ENCODE measurements around the gene ZNF385D. TPM values are rescaled to one million over a fixed set of nuclear protein-coding genes. Genes with fewer than 3 reads are reported as not detected.

The ZNF385D gene
- total and polyA plus RNA-seq, 2 of the 13 experiments (the other 11 are each of a cell fraction or from before 2014, with no cell fraction given) = not detected

DNA sequence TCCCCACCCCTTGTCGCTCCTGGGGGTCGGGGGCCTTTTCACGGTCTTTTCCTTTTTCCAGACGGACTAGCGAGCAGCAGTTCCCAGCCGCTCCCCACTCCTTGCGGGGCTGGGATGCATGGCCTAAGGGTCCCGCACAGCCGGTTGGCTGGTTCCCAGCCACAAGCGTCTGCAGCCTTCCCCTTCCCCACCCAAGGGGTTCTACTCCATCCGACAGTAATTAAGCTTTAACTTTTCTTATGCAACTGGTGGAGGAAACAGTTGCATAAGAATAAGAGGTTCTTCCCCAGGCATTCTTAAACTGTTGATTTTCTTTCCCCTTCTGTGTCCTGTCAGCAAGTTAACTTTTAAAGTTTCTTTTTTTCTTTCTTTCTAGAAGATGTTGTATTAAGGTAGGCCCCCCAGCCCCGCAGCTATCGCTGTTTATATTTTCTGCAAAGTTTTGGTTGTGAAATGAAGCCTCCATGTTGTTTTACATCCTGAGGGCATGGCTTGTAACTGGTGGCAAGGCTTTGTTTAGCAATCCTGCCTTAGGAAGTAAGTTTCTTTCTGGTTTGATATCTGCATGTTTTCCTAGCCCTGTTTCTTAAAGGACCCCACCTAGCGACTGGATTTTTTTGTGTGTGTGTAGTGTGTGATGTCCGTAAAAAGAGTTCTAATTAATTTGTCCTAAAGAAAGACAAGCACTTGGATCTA lies 207.5 kb downstream of the ZNF385D start (continued):
- TF ChIP-seq, protein P1, sequence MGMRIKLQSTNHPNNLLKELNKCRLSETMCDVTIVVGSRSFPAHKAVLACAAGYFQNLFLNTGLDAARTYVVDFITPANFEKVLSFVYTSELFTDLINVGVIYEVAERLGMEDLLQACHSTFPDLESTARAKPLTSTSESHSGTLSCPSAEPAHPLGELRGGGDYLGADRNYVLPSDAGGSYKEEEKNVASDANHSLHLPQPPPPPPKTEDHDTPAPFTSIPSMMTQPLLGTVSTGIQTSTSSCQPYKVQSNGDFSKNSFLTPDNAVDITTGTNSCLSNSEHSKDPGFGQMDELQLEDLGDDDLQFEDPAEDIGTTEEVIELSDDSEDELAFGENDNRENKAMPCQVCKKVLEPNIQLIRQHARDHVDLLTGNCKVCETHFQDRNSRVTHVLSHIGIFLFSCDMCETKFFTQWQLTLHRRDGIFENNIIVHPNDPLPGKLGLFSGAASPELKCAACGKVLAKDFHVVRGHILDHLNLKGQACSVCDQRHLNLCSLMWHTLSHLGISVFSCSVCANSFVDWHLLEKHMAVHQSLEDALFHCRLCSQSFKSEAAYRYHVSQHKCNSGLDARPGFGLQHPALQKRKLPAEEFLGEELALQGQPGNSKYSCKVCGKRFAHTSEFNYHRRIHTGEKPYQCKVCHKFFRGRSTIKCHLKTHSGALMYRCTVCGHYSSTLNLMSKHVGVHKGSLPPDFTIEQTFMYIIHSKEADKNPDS (CRISPR knock-in tag; IDR thresholded peaks at IDR 0.05) = no peak

- H3K79me2 ChIP-seq (ENCODE audit: insufficient read depth, low read length) = no peaks in the 10 kb centered on the region
- WGBS (ENCODE audit: low lambda C conversion rate) = 59% methylated on average over 29 of the region's 29 CpGs
- CTCF ChIA-PET (ENCODE audit: low intra/inter-chr PET ratio, low total read pairs) = no interaction called here
- no peak for DNase-seq (ENCODE audit: low spot score)
- in situ Hi-C loops (cut with HindIII; ENCODE audit: extremely low pct_ligation_motif_present, low pct_unique_long_range_greater_than_20kb) = no loop called here
- POLR2A ChIA-PET = no interaction called here
- no peaks in the 10 kb centered on the region for H4K20me1 ChIP-seq (ENCODE audit: insufficient read depth, low read length)
- no peaks in the 10 kb centered on the region for H3K27me3 ChIP-seq (ENCODE audit: control insufficient read depth in 1 of 2, insufficient read depth in 2 of 2, low read length in 2 of 2)
- H3K27ac ChIP-seq (ENCODE audit: extremely low read length, insufficient read depth, low read length) = no peak overlapping the region
- intact Hi-C loops (cut with micrococcal nuclease; ENCODE audit: unreplicated experiment) = no loop called here
- no peak overlapping the region for H2AFZ ChIP-seq (ENCODE audit: low read length)
- H3K4me2 ChIP-seq (ENCODE audit: low read depth, low read length) = no peak overlapping the region
- H3K36me3 ChIP-seq (replicated peaks in 1 of 2; ENCODE audit: control insufficient read depth in 1 of 2, insufficient read depth in 2 of 2, low read length in 2 of 2) = no peaks in the 10 kb centered on the region
- no peak overlapping the region for H3K4me3 ChIP-seq (replicated peaks in 1 of 3; ENCODE audit: insufficient read depth in 1 of 3, low read depth in 2 of 3, low read length in 3 of 3)
- no peak overlapping the region for H3K9ac ChIP-seq (ENCODE audit: insufficient read depth, low read depth, low read length)
- no TSS peak for BruUV-seq (replicated peaks)
- no peaks in the 10 kb centered on the region for H3K4me1 ChIP-seq (ENCODE audit: insufficient read depth, low read length)
- no peak for ATAC-seq
- no peak for FAIRE-seq
- TF ChIP-seq ZNF572 (CRISPR knock-in tag; IDR thresholded peaks at IDR 0.05) (no peak), ZNF639 (CRISPR knock-in tag; conservative IDR thresholded peaks at IDR 0.05) (no peak), ZNF784 (CRISPR knock-in tag; IDR thresholded peaks at IDR 0.05; ENCODE audit: borderline replicate concordance) (no peak), TMF1 (CRISPR knock-in tag; IDR thresholded peaks at IDR 0.05; ENCODE audit: low read depth) (no peak)
- H3K9me3 ChIP-seq (ENCODE audit: low read length) = no peaks in the 10 kb centered on the region
Observed at GRCh38 chr3:21542656-21543379, 208.2 kb downstream of the ZNF385D start.

All from HepG2 (cell line).